ENCODE measurements around the gene GSTA3.
"Not testable (repeated sequence)": the region's sequence is repeated elsewhere in the genome, so short reads cannot be mapped to it uniquely, and the experiment has no call there.

GSTA3 gene

DNA sequence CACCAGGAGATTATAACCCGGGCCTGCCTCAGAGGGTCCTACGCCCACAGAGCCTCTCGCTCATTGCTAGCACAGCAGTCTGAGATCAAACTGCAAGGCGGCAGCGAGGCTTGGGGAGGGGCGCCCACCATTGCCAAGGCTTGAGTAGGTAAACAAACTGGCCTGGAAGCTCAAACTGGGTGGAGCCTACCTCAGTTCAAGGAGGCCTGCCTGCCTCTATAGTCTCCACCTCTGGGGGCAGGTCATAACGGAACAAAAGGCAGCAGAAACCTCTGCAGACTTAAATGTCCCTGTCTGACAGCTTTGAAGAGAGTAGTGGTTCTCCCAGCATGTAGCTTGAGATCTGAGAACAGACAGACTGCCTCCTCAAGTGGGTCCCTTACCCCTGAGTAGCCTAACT lies 48.3 kb downstream of the GSTA3 start:
- DNase-seq (ENCODE audit: low read depth, low spot score), result not testable (repeated sequence)

GRCh38 chr6:52858416-52858815 lies 51.1 kb downstream of the GSTA3 start:
- no peak for DNase-seq (ENCODE audit: low read depth, low spot score)

- DNase-seq (ENCODE audit: low read depth, low spot score), result not testable (repeated sequence)
Observed at GRCh38 chr6:52856137-52856536, 53.4 kb downstream of the GSTA3 start.

GRCh38 chr6:52849137-52849536 lies 60.4 kb downstream of the GSTA3 start:
- no peak for DNase-seq (ENCODE audit: low read depth, low spot score)
